HG03460 (cell line): ENCODE measurements around the gene THSD7B.

ENCODE experiments used
- ATAC-seq: cut with Tn5 transposase; IDR thresholded peaks from one replicate; pipeline ENCODE4 v1.9.1; 2021; ENCODE audit not compliant: unreplicated experiment

Gene THSD7B

GRCh38 chr2:136798766-136799165 lies 33.4 kb downstream of the THSD7B start:
- ATAC-seq = no peak

GRCh38 chr2:136801661-136802060 lies 36.3 kb downstream of the THSD7B start:
- ATAC-seq = no peak

- ATAC-seq = no peak
Measured at GRCh38 chr2:136809998-136810397, 44.7 kb downstream of the THSD7B start.

GRCh38 chr2:136818839-136819238 lies 53.5 kb downstream of the THSD7B start:
- no peak for ATAC-seq

GRCh38 chr2:136823291-136823690 lies 57.9 kb downstream of the THSD7B start:
- no peak for ATAC-seq

- no peak for ATAC-seq
Measured at GRCh38 chr2:136828162-136828561, 62.8 kb downstream of the THSD7B start.

DNA sequence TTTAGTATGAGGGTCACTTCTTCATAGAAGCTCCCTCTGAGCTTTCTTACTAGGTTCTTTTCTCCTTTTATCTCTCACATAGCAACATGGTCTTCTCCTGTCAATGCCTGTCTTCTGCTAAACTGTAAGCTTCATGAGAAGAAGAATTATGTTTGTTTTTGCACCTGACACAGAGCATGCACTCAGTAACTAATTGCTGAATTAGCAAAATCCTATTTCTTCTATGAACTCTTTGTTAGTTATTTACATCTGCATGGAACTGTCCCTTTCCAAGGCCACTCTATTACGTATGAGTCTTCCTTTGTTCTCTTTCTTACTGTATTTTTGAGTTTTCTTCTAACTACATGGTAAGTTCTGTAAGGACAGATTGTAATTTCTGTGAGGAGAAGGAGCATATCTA lies 63.4 kb downstream of the THSD7B start:
- no peak for ATAC-seq

DNA sequence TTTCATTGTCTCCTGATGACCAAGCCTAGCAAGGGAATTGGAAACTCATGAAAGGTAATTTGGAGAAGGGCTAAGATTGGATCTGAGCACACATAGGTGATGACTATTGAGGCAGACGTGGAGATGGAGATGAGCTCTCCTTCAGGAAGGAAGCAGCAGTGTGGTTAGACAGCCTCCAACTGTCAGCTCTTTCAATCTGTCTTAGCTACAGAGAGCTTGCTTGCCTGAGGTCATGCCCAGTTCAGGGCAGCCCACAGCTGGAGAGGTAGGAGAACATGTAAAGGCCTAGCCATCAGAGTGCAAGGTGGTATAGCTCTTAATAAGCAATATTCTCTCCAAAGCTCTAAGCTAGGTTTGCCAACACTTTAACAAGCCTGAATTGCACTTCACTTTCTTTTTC lies 79.2 kb downstream of the THSD7B start:
- ATAC-seq = no peak

- no peak for ATAC-seq
Measured at GRCh38 chr2:136858656-136859055, 93.3 kb downstream of the THSD7B start.

DNA sequence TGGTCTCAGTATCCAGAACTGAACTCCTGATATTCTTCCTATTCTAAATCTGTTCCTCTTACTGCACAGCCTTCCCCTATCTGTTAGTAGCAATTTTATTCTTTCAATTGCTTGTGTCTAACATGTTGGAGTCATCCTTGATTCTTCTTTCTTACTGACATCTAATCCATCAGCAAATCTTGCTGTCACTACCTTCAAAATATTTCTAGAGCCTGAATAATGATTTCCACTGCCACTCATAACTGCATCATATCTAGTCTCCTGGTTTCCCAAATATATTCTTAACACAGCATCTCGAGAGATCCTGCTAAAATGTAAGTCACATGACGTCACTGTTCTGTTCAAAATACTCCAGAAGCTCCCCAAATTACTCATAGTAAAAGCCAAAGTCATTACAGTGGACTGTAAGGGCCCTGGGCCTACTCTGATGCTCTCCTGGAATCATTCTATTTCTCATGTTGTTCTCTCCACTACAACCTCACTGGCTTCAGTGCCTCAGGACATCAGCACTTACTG lies 95.2 kb downstream of the THSD7B start:
- ATAC-seq = no peak

- no peak for ATAC-seq
Measured at GRCh38 chr2:136863468-136863867, 98.1 kb downstream of the THSD7B start.

DNA sequence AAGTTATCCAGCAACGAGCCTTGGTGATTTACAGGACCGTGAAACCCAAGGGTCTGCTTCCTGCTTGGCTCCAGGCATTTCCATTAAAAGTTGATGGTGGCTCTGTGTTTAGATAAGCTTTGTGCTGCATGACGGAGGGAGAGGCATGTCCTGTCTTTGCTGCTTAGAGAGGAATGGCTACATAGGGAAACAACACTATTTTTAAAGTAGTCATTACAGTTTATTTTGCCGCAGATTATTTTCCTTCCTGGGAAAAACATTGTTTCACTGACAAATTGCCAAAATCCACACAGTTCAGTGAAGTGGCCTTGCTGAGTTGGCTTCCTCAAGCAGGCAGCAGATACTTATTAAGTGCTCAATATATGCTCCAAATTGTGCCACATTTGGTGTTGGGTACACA lies 98.5 kb downstream of the THSD7B start:
- ATAC-seq = no peak

- no peak for ATAC-seq
Measured at GRCh38 chr2:136871424-136871823, 106.1 kb downstream of the THSD7B start.

GRCh38 chr2:136874258-136874657 lies 108.9 kb downstream of the THSD7B start:
- ATAC-seq = no peak

GRCh38 chr2:136891100-136891499 lies 125.8 kb downstream of the THSD7B start:
- ATAC-seq = no peak

GRCh38 chr2:136894007-136894634 lies 128.8 kb downstream of the THSD7B start:
- no peak for ATAC-seq

DNA sequence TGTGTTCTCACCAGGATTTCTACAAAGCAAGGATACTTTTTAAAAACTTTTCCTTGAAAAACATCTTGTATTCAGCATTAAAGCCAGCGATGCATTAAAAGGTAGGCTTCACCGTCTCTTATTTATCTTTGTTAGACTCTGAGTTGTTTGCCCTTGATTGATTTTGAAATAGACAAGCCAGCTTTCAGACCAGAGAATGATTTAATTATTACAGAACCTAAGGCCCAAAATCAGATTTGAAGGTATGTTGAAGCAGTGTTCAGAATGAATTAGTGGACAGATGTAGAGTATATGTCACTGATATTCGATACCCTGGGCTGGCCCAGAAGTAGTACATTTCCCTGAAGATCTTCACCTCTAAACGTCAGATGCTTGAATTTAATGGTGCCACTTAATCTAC lies 136.4 kb downstream of the THSD7B start:
- no peak for ATAC-seq

- no peak for ATAC-seq
Measured at GRCh38 chr2:136905779-136906178, 140.4 kb downstream of the THSD7B start.

DNA sequence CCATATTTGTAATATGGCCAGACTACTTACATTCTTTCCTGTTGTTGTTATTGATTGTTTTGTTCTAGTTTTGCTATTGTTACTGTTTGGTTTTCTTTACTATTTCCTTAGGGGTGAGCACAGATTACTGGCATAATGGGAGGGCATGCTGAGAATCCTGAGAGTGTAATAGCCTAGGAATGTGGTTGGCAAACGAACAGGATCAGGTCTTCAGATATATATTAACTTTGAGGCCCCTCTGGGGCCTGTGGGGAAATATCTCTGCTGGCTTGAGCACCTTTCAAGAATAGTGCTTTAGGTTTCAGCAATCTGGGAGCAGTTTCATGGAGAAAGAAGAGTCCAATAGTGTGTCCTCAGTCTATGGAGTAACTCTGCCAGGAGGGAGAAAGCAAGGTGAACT lies 144.4 kb downstream of the THSD7B start:
- ATAC-seq = no peak

GRCh38 chr2:136916131-136916530 lies 150.8 kb downstream of the THSD7B start:
- no peak for ATAC-seq

DNA sequence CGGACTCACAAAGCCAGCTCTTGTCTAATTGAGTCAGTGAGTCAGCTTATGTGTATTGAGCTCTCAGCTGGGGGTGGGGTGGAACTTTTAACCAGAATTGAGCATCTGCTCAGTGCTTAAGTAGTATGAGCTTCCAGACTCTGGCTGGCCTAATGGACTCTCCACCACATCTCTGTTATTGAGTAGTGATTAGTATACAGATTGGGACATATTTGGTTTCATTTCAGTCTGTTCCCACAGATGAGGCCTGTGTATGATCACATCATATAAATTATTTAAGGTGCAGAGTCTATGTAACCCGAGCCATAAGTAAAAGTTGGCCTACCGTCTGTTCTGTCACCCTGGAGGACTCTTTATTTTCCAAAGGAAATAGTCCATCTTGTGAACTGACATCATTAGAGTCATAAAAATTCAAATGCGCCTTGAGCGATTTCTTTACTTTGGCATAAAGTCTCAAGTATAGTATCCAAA lies 152.1 kb downstream of the THSD7B start:
- ATAC-seq = no peak

- ATAC-seq = no peak
Measured at GRCh38 chr2:136919682-136920081, 154.3 kb downstream of the THSD7B start.
